ENCODE results near the gene VSTM4. TPM values are rescaled to one million over a fixed set of nuclear protein-coding genes. Genes with fewer than 3 reads are reported as not detected.

Gene VSTM4
- total RNA-seq, 3 donors from 2014 or later (not counting 1 experiment from before 2014, with no cell fraction given), result 0.38 to 0.57 (median 0.45) TPM

DNA sequence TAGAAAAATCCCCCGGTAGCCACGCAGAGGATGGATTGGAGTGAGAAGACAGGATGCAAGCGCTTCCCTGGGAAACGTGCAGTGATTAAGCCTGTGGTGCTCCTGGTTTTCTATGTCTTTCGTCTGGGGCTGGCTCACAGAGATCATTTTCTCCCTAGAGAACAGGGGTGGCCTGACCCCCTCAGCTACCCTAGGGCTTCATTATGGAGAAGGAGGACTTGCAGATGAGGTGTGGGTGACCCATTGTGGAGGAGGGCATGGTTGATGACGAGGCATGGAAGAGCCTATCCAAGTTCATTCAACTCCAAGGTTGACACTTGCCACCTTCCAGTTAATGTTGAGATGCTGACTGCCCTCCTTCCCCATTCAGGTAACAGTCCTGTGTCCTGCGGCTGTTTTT is 75.9 kb downstream of the VSTM4 start:
- Mint-ChIP-seq H3K27me3 (ENCODE audit: low read depth in 2 of 2) (peaks cover 0 to 5% of the 10 kb centered on the region in 2 donors), H3K4me3 (no peak overlapping the region), H3K4me1 (no peaks in the 10 kb centered on the region), H3K27ac (no peak overlapping the region), H3K36me3 (no peaks in the 10 kb centered on the region), H3K9me3 (no peaks in the 10 kb centered on the region)
- ATAC-seq (no peak), DNase-seq (no peak)
- intact Hi-C loops (cut with micrococcal nuclease), result no loop called here
- no peak overlapping the region for H3K27ac ChIP-seq (ENCODE audit: low read length)
- H3K36me3 ChIP-seq (ENCODE audit: control insufficient read depth, insufficient read depth, low read length), result no peaks in the 10 kb centered on the region
- WGBS (ENCODE audit: insufficient coverage), result 87% methylated on average over 7 of the region's 7 CpGs
- TF ChIP-seq, protein P1, sequence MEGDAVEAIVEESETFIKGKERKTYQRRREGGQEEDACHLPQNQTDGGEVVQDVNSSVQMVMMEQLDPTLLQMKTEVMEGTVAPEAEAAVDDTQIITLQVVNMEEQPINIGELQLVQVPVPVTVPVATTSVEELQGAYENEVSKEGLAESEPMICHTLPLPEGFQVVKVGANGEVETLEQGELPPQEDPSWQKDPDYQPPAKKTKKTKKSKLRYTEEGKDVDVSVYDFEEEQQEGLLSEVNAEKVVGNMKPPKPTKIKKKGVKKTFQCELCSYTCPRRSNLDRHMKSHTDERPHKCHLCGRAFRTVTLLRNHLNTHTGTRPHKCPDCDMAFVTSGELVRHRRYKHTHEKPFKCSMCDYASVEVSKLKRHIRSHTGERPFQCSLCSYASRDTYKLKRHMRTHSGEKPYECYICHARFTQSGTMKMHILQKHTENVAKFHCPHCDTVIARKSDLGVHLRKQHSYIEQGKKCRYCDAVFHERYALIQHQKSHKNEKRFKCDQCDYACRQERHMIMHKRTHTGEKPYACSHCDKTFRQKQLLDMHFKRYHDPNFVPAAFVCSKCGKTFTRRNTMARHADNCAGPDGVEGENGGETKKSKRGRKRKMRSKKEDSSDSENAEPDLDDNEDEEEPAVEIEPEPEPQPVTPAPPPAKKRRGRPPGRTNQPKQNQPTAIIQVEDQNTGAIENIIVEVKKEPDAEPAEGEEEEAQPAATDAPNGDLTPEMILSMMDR (IDR thresholded peaks at IDR 0.05), result no peak
- H3K4me1 ChIP-seq (ENCODE audit: control insufficient read depth, insufficient read depth, low read length), result no peaks in the 10 kb centered on the region
- H3K9me3 ChIP-seq (ENCODE audit: control insufficient read depth, insufficient read depth, low read length), result no peaks in the 10 kb centered on the region
- no peaks in the 10 kb centered on the region for H3K27me3 ChIP-seq (ENCODE audit: control insufficient read depth, insufficient read depth, low read length)
- H3K4me3 ChIP-seq (ENCODE audit: low read length), result no peak overlapping the region

DNA sequence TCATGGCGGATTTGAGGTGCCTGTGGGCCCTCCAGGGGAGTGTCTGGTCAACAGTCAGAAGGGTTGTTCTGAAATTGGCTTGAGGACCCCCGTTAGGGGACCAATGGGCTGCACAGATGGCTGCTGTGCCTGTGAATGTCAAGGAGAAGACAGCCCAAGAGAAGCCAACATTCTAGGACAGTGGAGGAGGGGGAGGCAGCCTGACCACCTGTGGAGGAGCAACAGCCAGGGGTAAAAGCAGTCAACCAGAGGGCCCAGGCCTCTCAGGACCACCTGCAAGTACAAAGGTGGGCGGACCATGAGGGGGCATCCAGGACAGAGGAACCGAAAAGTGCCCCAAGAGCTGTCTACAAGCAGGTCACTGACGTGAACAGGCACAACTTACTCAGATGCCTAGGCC is 76.6 kb downstream of the VSTM4 start:
- H3K36me3 Mint-ChIP-seq, result no peaks in the 10 kb centered on the region
- Histone ChIP-seq H3K27me3 (ENCODE audit: control insufficient read depth, insufficient read depth, low read length) (no peaks in the 10 kb centered on the region), H3K9me3 (ENCODE audit: control insufficient read depth, insufficient read depth, low read length) (no peaks in the 10 kb centered on the region), H3K27ac (ENCODE audit: low read length) (no peak overlapping the region), H3K4me3 (ENCODE audit: low read length) (no peak overlapping the region), H3K36me3 (ENCODE audit: control insufficient read depth, insufficient read depth, low read length) (no peaks in the 10 kb centered on the region), H3K4me1 (ENCODE audit: control insufficient read depth, insufficient read depth, low read length) (no peaks in the 10 kb centered on the region)
- TF ChIP-seq, protein P1 (IDR thresholded peaks at IDR 0.05), result no peak
- H3K27ac Mint-ChIP-seq, result no peak overlapping the region
- no peaks in the 10 kb centered on the region for H3K4me1 Mint-ChIP-seq
- WGBS (ENCODE audit: insufficient coverage), result 88% methylated on average over 5 of the region's 5 CpGs
- H3K27me3 Mint-ChIP-seq (ENCODE audit: low read depth in 2 of 2), result peaks cover 0 to 3% of the 10 kb centered on the region in 2 donors
- H3K9me3 Mint-ChIP-seq, result no peaks in the 10 kb centered on the region
- H3K4me3 Mint-ChIP-seq, result no peak overlapping the region
- DNase-seq (no peak), ATAC-seq (no peak)
- intact Hi-C loops (cut with micrococcal nuclease), result no loop called here

DNA sequence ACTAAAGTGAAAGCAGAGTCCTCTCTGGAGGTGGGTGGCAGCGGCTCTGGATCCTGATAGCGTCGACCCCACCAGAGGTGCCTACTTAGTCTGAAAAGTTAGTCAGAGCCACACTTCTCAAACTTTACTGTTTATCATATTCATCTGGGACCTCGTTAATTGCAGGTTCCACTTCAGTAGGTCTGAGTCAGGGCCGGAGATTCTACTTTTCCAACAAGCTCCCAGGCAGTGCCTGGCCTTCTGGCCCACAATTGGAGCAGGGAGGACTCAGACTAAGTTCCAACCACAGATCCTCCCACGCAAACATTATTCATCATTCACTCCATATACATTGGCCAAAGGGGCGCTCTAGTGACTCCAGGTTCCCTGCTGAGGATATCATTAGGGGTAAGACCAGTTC is 78.1 kb downstream of the VSTM4 start:
- Histone ChIP-seq H3K27ac (ENCODE audit: low read length) (no peak overlapping the region), H3K9me3 (ENCODE audit: control insufficient read depth, insufficient read depth, low read length) (no peaks in the 10 kb centered on the region), H3K36me3 (ENCODE audit: control insufficient read depth, insufficient read depth, low read length) (no peaks in the 10 kb centered on the region), H3K4me1 (ENCODE audit: control insufficient read depth, insufficient read depth, low read length) (no peaks in the 10 kb centered on the region), H3K27me3 (ENCODE audit: control insufficient read depth, insufficient read depth, low read length) (no peaks in the 10 kb centered on the region), H3K4me3 (ENCODE audit: low read length) (no peak overlapping the region)
- DNase-seq (no peak), ATAC-seq (no peak)
- Mint-ChIP-seq H3K36me3 (no peaks in the 10 kb centered on the region), H3K4me3 (no peak overlapping the region), H3K9me3 (no peaks in the 10 kb centered on the region), H3K4me1 (no peaks in the 10 kb centered on the region), H3K27me3 (ENCODE audit: low read depth in 2 of 2) (no peaks in the 10 kb centered on the region), H3K27ac (no peak overlapping the region)
- WGBS (ENCODE audit: insufficient coverage), result 92% methylated on average over 7 of the region's 7 CpGs
- TF ChIP-seq, protein P1 (IDR thresholded peaks at IDR 0.05), result no peak
- intact Hi-C loops (cut with micrococcal nuclease), result no loop called here

DNA sequence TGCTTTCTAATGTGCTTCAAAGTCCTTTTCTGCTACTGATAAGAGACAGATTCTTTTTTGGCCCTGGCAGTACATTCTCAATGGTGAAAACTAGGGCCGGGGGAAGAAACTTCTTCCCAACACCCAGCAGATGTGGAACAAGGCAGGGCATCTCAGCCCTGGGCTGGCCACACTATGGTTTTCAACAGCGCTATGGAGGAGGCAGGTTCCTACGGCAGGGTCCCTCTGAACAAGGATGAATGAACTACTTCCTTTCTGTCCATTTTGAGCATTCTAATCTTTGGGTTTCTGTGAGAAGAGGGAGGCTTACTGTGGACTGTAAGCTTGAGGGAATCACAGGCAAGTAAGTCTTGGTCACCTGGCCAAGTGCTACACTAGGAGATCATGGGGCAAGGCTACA is 78.7 kb downstream of the VSTM4 start:
- Mint-ChIP-seq H3K27ac (no peak overlapping the region), H3K27me3 (ENCODE audit: low read depth in 2 of 2) (no peaks in the 10 kb centered on the region), H3K36me3 (no peaks in the 10 kb centered on the region), H3K9me3 (no peaks in the 10 kb centered on the region), H3K4me3 (no peak overlapping the region), H3K4me1 (no peaks in the 10 kb centered on the region)
- H3K27me3 ChIP-seq (ENCODE audit: control insufficient read depth, insufficient read depth, low read length), result no peaks in the 10 kb centered on the region
- H3K9me3 ChIP-seq (ENCODE audit: control insufficient read depth, insufficient read depth, low read length), result no peaks in the 10 kb centered on the region
- TF ChIP-seq, protein P1 (IDR thresholded peaks at IDR 0.05), result no peak
- H3K4me1 ChIP-seq (ENCODE audit: control insufficient read depth, insufficient read depth, low read length), result no peaks in the 10 kb centered on the region
- DNase-seq (no peak), ATAC-seq (no peak)
- no peaks in the 10 kb centered on the region for H3K36me3 ChIP-seq (ENCODE audit: control insufficient read depth, insufficient read depth, low read length)
- H3K4me3 ChIP-seq (ENCODE audit: low read length), result no peak overlapping the region
- 93% methylated on average over 3 of the region's 3 CpGs for WGBS (ENCODE audit: insufficient coverage)
- H3K27ac ChIP-seq (ENCODE audit: low read length), result no peak overlapping the region
- intact Hi-C loops (cut with micrococcal nuclease), result no loop called here
